G401 (cell line): ENCODE results near the gene FGD5. TPM values are rescaled to one million over a fixed set of nuclear protein-coding genes. Genes with fewer than 3 reads are reported as not detected.

Source experiments
- DNase-seq: peaks from one replicate; pipeline ENCODE4 v3.0.0-alpha.2; 2015; ENCODE audit warnings: low spot score
- in situ Hi-C: cut with HindIII; loops from 2 replicates; pipeline ENCODE4 v1.10.0; 2016; ENCODE audit warnings: low sequenced_read_pairs, mixed read lengths
- total RNA-seq: library from RNA; depleted of rRNA; stranded (reverse); fragments of >200 nt; shearing (Covaris generic); gene quantifications from 2 replicates; pipeline ENCODE4 v1.2.3, GENCODE V29; 2014

FGD5 gene
- total RNA-seq, 1 experiment from 2014 or later, result 0.58 TPM

DNA sequence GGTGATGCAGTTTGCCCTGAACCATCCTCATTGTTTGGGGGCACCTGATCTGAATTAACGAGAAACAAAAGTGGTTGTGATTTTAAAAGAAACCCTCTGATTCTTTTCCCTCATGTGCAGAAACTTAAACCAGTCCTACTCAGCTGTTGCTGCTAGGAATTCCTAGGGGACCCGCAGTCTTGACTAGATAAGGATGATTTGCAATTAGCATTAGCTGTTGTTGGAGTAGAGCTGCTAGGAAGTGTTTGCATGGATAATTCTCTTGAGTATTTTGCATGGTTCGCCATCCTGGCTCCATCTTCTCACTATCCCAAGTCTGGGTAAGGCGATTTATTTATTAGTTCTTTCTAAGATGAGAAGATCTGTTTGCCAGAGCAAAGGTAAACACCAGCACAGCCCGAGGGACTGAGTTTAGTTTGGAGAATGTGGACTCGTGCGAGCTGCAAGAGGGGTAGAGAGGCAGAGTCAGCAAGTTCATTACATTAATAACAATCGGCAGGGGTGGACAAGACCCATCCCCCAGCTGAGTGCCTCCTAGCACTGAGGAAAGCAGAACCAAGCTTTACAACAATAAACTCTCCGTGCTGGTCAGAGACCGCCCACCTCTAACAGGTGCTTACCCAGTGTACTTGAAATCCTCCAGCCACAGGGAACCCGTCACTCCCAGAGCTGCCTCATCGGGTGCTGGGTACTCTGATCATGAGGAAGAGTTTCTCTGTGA, 4.1 kb downstream of the FGD5 start:
- no peak for DNase-seq

GRCh38 chr3:14823393-14823792, 4.6 kb downstream of the FGD5 start:
- in situ Hi-C loops, result loop anchor here (10.0 kb wide), 1 partner anchor 99 kb away; no protein-coding TSS in a partner anchor
- DNase-seq, result no peak

More for the DNA sequence above, 4.1 kb downstream of the FGD5 start:
- in situ Hi-C loops, result loop anchor here (10.0 kb wide), 1 partner anchor 98 kb away; no protein-coding TSS in a partner anchor

- in situ Hi-C loops, result loop anchor here (10.0 kb wide), 1 partner anchor 99 kb away; no protein-coding TSS in a partner anchor
- no peak for DNase-seq
Measured at GRCh38 chr3:14823910-14824629, 5.3 kb downstream of the FGD5 start.

DNA sequence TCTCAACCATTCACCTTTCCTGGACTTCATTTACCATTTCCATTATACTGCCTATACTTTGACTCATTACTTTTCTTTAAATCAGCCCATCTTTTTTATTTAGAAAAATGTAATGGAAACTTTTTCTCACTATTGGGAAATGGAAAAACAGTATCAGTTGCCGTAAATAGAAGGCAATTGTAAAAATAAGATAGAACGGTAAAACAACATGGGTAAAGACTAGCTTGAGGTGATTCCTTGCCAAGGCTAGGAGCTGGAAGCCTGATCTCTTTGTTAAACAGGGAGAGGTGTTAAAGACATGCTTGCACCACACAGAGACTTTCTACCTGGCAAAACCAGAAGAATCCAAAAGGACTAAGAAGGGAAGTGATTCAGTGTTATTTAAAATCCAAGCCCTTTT, 5.9 kb downstream of the FGD5 start:
- in situ Hi-C loops, result loop anchor here (10.0 kb wide), 1 partner anchor 100 kb away; no protein-coding TSS in a partner anchor
- no peak for DNase-seq

DNA sequence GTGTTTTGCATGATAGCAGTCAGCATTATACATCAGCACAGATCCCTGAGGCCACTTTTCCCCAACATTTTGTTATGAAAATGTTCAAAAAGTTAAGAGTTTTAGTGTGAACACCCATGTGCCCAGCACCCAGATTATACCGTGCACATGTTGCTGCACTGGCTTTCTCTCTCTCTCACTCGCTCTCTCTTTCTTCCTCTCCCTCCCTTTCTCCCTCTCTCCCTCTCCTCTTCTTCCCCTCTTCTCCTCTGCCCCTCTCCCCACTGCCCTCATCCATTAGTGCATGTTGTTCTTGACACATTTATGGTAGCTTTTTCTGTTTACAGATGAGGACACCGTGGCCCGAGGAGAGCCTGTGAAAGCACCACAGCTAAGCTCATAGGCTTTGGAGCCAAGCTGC, 7.3 kb downstream of the FGD5 start:
- no peak for DNase-seq
- in situ Hi-C loops, result loop anchor here (10.0 kb wide), 1 partner anchor 101 kb away; no protein-coding TSS in a partner anchor

- in situ Hi-C loops, result loop anchor here (10.0 kb wide), 1 partner anchor 103 kb away; no protein-coding TSS in a partner anchor
- no peak for DNase-seq
Measured at GRCh38 chr3:14827776-14828175, 9.0 kb downstream of the FGD5 start.

DNA sequence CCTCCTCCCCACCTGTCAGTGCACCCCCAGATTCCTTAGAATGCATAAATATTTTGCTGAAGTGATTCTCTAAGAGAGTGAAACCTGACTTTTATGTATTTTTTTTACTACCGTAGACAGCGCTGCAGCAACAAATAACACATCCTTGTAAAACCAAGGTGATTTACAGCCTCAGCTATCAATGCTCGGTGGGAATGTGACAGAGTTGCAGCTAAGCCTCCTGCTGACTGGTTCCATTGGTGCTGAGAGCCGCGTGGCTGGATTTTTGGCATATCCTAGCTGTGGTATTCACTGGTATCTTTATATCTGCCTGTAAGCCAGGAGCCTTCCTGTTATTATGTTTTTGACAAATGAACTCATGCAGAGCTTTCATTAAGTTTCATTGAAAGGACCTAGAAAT, 11.0 kb downstream of the FGD5 start:
- in situ Hi-C loops, result loop anchor here (10.0 kb wide), 1 partner anchor 105 kb away; no protein-coding TSS in a partner anchor
- no peak for DNase-seq

GRCh38 chr3:14831916-14832450, 13.2 kb downstream of the FGD5 start:
- in situ Hi-C loops, result no loop called here
- DNase-seq, result no peak

DNA sequence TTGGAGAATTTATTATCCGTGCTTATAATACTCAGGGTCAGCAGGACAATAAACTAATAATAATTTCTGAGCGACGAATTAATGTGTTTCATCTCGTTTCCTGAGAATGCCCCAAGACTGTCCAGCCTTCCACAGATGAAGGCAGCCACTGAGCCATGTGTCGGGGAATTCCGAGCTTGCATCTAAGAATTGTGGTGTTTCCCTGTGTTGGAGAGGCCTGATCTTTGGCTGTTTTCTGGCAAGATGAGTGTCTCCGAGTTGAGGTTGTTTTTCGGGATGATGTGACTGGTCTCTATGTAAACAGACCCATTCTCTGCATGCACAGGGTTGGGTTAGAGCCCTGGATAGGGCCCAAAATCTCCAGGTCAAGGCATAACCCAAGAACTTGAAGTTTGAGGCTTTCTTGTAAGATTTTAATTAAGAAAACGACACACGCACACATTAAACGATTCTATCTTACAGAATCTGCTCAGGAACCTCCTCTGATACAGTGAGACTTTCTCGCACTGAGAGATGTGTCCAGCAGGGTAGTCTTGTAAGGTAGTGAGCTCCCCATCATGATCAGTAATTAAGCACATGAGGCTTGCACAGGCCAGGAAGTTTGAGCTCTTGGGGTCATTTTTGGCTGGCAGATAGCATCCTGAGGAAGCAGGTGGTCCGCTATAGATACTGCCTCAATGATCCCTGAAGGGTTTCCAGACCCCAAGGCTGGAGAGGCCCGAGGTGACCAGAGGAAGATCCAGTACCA, 14.4 kb downstream of the FGD5 start:
- in situ Hi-C loops, result no loop called here
- no peak for DNase-seq

DNA sequence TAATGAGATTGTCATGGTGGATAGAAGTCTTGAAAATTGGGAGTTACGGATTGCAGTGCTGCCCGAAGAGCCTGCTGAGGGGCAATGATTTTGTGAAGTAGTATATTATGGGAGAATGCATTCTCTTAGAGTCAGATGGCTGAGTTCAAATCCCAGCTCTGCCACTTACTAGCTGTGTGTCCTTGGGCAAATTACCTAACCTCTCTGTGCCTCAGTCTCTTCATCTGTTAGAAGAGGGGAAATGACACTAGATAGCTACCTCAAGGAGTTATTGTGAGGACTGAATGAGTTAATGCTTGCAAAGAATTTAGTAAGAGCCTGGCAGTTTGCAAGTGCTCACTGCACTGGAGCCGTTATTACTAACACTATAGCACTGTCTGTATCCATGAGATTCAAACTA, 15.4 kb downstream of the FGD5 start:
- DNase-seq, result no peak
- in situ Hi-C loops, result no loop called here

- in situ Hi-C loops, result no loop called here
- DNase-seq, result no peak
Measured at GRCh38 chr3:14834807-14835466, 16.2 kb downstream of the FGD5 start.

DNA sequence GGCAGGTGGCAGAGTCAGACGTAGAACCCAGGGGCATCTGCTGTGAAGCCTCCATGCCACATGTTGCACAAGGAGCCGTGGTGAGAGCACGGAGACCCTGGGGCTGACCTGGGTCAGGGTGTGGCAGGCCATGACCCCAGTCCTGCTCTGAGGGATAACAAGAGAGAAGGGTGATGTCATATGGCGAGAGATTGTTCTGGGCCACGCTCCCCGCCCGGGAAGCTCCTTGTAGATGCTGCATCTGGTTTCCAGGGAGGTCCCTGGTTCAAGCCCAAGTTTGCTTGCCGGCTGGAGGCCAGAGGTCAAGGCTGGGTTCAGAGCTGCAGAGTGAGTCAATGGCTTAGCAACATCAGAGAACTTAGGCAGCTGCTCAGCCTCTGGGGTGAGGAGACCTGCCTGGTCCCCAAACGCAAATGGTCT, 17.3 kb downstream of the FGD5 start:
- DNase-seq, result no peak
- in situ Hi-C loops, result no loop called here

DNA sequence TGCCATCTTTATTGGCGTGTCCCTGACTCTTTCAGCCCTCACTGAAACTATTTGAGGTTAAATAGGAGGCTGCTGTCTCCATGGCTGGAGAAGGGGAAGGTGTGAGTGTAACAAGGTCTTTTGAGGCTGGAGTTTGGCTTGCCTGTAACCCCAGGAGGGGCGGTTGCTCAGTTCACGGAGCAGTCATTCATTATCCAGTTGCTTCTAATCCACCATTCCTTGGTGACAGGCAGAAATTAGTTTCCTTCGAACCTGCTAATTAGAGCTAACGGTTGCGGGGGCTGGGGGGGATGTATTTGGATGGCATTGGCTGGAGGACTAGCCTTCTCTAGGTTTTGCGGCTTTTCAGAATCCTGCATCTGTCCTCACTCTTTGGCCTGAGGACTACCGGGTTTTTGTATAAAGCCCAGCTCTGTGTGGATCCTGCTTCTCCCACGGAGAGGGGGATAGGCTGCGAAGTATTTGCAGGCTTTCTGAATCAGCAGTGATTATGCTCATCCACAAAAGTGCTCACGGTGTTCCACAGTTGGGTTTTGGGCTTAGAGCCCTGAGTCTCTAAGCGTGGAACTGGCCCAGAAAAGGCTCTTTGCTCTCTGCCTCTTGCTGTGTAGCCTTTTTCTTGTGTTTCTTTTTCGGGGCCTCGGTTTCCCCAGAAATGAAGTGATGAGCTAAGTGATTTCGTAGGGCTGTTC, 18.6 kb downstream of the FGD5 start:
- DNase-seq, result no peak
- in situ Hi-C loops, result no loop called here

DNA sequence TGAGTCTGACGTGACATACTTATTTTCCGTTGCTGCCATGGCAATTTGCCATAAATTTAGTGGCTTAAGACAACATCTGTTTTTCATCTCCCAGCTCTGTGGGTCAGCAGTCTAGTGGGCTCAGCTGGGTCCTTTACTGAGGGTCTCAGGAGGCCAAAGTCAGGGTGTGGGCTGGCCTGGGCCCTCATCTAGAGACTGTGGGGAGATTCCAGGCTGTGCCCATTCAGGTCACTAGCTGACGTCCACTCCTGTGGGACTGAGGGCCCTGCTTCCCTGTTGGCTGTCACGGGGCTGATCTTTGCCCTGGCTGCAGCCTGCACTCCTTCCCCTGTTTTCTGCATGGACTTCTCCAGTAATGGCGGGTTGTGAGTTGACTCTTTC, 19.1 kb downstream of the FGD5 start:
- in situ Hi-C loops, result no loop called here
- no peak for DNase-seq

GRCh38 chr3:14839236-14839635, 20.5 kb downstream of the FGD5 start:
- no peak for DNase-seq
- in situ Hi-C loops, result no loop called here

DNA sequence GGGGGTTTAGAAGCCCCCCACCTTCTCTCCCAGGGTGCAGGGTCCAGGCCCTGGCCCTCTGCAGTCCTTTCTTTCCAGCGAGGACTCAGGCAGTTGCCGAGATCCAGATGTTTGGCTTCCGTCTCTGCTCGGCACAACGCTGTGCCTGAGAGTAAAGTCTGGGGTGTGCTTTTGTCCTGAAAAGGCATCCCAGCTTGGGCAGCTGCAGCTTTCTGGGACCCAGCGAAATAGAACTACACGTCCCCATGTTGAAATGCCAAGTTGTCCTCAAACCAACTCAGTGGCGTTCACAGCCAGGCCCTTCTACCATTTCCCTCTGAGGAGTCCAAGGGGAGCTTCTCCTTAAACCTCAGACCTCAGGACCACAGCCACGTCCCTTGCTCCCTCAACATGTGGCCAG, 23.1 kb downstream of the FGD5 start:
- in situ Hi-C loops, result no loop called here
- DNase-seq, result no peak

DNA sequence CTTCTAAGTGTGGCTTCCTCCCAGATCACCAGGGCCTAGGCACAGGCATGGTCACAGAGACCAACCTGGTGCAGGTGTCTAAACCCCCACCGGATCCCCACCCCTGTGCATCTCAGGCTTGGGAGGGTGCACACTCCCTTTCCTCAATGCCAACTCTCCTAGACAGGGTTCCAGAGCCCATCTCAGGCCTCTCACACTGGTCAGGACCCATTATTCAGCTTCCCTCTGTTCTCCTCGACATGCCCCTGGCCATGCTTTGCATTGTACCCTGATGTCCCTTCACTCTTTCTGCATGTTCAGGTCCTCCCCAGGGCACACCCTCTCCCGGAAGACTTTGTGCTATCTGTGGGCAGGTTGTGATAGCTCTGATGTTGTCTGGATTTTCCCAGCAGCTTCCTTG, 23.5 kb downstream of the FGD5 start:
- in situ Hi-C loops, result no loop called here
- DNase-seq, result no peak

- in situ Hi-C loops, result no loop called here
- DNase-seq, result no peak
Measured at GRCh38 chr3:14843321-14843720, 24.6 kb downstream of the FGD5 start.
